Measurements from ENCODE around the gene CENPT.

The CENPT gene, protein sequence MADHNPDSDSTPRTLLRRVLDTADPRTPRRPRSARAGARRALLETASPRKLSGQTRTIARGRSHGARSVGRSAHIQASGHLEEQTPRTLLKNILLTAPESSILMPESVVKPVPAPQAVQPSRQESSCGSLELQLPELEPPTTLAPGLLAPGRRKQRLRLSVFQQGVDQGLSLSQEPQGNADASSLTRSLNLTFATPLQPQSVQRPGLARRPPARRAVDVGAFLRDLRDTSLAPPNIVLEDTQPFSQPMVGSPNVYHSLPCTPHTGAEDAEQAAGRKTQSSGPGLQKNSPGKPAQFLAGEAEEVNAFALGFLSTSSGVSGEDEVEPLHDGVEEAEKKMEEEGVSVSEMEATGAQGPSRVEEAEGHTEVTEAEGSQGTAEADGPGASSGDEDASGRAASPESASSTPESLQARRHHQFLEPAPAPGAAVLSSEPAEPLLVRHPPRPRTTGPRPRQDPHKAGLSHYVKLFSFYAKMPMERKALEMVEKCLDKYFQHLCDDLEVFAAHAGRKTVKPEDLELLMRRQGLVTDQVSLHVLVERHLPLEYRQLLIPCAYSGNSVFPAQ

DNA sequence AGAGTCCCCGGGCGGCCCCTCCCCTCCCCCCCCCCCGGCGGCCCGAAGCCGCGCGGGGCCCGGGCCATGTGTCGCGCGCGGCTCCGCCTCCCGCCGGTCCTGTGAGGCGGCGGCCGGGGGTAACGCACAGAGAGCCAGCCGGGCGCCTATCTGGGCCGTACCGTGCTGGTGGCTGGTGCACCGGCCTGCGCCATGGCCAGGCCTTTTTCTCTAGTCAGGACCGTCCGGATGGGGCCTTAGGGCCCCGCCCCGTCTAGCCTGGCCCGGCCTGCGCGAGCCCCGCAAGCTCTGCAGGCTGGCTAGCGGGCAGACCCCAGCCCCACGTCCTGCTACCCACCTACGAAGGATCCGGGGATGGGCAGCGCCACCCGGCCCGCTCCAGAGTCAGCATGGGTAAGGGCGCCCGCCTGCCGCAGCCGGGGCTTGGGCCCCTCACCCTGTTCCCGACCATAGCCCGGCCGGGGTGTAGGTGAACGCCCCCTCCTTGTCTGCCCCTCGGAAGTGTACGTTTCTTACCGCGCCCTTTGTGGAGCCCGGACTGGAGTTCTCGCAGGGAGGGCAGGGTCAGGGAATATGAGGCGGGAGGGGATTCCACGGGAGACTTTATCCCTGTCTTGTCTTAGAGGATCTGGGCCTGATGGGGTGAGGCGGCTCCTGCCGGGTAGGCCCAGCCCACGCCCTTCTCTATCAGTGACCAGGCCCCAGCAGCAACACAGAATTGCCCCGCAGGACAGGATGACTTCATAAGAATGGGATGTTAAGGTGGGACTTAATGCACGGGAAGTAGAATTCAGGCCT is at the start of gene CENPT:
Gene CENPT, minus strand, starts transcription at position 630 of the 798 bp plus-strand sequence. CDS start 13,834 bp downstream, outside the sequence.
- TF ChIP-seq, protein P1, sequence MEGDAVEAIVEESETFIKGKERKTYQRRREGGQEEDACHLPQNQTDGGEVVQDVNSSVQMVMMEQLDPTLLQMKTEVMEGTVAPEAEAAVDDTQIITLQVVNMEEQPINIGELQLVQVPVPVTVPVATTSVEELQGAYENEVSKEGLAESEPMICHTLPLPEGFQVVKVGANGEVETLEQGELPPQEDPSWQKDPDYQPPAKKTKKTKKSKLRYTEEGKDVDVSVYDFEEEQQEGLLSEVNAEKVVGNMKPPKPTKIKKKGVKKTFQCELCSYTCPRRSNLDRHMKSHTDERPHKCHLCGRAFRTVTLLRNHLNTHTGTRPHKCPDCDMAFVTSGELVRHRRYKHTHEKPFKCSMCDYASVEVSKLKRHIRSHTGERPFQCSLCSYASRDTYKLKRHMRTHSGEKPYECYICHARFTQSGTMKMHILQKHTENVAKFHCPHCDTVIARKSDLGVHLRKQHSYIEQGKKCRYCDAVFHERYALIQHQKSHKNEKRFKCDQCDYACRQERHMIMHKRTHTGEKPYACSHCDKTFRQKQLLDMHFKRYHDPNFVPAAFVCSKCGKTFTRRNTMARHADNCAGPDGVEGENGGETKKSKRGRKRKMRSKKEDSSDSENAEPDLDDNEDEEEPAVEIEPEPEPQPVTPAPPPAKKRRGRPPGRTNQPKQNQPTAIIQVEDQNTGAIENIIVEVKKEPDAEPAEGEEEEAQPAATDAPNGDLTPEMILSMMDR (conservative IDR thresholded peaks at IDR 0.05; ENCODE audit: control insufficient read depth, insufficient read depth, low read depth, low read length) = no peak
- H3K4me3 ChIP-seq (ENCODE audit: control insufficient read depth, low read depth, low read length) = peak within 1 kb of the TSS; percentile 88
- peak; percentile 36 for DNase-seq (ENCODE audit: low read depth)

DNA sequence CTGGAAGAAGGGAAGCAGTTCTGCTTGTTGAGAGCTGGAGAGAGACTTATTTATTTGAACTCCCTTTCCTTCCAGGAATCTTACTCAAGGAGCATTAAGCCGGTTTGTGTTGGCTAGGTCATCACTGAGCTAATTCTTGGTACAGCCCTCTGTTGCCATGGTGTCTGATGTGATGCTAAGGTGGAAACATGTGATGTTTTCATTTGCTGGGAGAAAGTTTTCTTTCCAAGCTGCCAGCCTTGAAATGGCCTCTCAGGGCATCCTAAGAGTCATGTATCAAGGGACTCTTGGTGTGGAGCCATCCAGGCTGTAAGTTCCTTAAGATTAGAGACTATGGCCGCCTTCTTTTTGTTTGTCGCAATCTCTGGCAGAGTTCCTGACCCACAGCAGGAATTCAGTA is 49.7 kb upstream of the CENPT start:
- TF ChIP-seq, protein P1 (conservative IDR thresholded peaks at IDR 0.05; ENCODE audit: control insufficient read depth, insufficient read depth, low read depth, low read length) = no peak
- H3K4me3 ChIP-seq (ENCODE audit: control insufficient read depth, low read depth, low read length) = no peak overlapping the region
- peak; percentile 52 for DNase-seq (ENCODE audit: low read depth)

DNA sequence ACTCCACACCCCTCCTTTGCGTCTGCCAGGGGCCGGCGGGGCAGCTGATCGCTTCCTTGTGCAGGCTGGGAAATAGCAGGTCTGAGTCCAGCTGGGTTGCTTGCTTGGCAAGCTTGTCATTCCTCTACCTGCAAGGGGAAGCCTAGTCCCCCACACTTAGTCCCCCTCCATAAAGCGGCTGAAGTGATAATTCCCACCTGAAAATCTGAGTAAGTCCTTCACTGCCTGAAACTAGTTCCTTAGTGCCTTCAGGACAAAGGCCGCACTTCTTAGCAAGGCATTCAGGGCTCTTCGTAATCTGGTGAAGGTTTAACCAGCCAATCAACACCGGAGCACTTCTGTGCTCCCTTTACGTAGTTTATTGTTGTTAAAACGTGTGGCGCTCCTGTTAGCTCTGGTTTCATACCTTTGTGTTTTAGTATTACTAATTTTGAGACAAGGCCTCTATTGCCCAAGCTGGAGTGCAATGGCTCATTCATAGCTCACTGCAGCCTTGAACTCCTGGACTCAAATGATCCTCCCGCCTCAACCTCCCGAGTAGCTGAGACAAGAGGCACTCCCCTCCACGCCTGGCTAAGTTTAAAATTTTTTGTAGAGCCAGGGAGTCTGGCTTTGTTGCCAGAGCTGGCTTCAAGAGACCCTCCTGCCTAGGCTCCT is 46.4 kb upstream of the CENPT start:
- DNase-seq (ENCODE audit: low read depth) = peak; percentile 18
- TF ChIP-seq, protein P1 (conservative IDR thresholded peaks at IDR 0.05; ENCODE audit: control insufficient read depth, insufficient read depth, low read depth, low read length) = no peak
- H3K4me3 ChIP-seq (ENCODE audit: control insufficient read depth, low read depth, low read length) = peak overlapping the region; percentile 84

- peak; percentile 92 for DNase-seq (ENCODE audit: low read depth)
- TF ChIP-seq, protein P1 (conservative IDR thresholded peaks at IDR 0.05; ENCODE audit: control insufficient read depth, insufficient read depth, low read depth, low read length) = no peak
- H3K4me3 ChIP-seq (ENCODE audit: control insufficient read depth, low read depth, low read length) = peak within 1 kb of the TSS; percentile 84
These were observed 45.6 kb upstream of the CENPT start, which contains the start of gene PSKH1 for GRCh38 chr16:67892899-67893742. Gene PSKH1 (plus strand): TSS chr16:67893254. CDS start chr16:67908750, 15,496 bp downstream.

DNA sequence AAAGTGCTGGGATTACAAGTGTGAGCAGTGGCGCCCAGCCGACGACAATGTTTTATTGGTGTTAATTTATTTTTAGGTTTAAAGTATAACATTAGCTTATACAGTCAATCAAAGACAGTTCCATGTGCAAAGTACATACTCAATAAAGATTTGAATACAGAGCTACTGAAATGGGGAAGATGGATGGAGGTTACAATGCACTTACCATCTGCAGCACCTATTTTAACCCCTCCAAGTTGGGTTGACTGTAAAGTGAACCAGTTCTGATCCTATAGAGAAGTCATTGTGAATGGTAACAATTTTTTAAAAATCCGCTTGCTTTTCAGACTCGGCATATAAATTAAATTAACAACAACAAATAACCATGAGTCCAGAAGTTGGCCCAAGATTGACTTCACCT is 44.9 kb upstream of the CENPT start:
- DNase-seq (ENCODE audit: low read depth) = no peak
- TF ChIP-seq, protein P1 (conservative IDR thresholded peaks at IDR 0.05; ENCODE audit: control insufficient read depth, insufficient read depth, low read depth, low read length) = no peak
- H3K4me3 ChIP-seq (ENCODE audit: control insufficient read depth, low read depth, low read length) = peak overlapping the region; percentile 55

All from fibroblast of mammary gland (primary cell).